Trophoblast cell (in vitro differentiated cells and primary cell): ENCODE results near the gene TUBA1B.

Experiments used
- DNase-seq, 2 donors: peaks; one replicate each; pipeline ENCODE4 v3.0.0-alpha.2; 2016
- H2AFZ ChIP-seq: 2 replicates; pipeline ENCODE4 v1.6.1; 2013; ENCODE audit warnings: low read length, moderate library complexity, mild to moderate bottlenecking; ENCODE audit not compliant: insufficient read depth, poor library complexity
- H2AK5ac ChIP-seq: 2 replicates; pipeline ENCODE4 v1.6.1; 2013; ENCODE audit warnings: mild to moderate bottlenecking, low read length
- H2BK120ac ChIP-seq: 2 replicates; pipeline ENCODE4 v1.6.1; 2013; ENCODE audit warnings: low read length, mild to moderate bottlenecking, moderate library complexity; ENCODE audit not compliant: insufficient read depth, poor library complexity
- H2BK12ac ChIP-seq: 2 replicates; pipeline ENCODE4 v1.6.1; 2013; ENCODE audit warnings: mild to moderate bottlenecking, low read length, moderate library complexity
- H2BK5ac ChIP-seq: 2 replicates; pipeline ENCODE4 v1.6.1; 2013; ENCODE audit warnings: low read length, low read depth, moderate library complexity, mild to moderate bottlenecking; ENCODE audit not compliant: poor library complexity
- H3K14ac ChIP-seq: 2 replicates; pipeline ENCODE4 v1.6.1; 2013; ENCODE audit warnings: mild to moderate bottlenecking, low read length
- H3K18ac ChIP-seq: 2 replicates; pipeline ENCODE4 v1.6.1; 2013; ENCODE audit warnings: mild to moderate bottlenecking, low read length
- H3K23ac ChIP-seq: 2 replicates; pipeline ENCODE4 v1.6.1; 2013; ENCODE audit warnings: low read length
- H3K27ac ChIP-seq: 2 replicates; pipeline ENCODE4 v1.5.1; 2013; ENCODE audit warnings: low read depth, mild to moderate bottlenecking, inconsistent platforms, low read length, moderate library complexity
- H3K27me3 ChIP-seq: 2 replicates; pipeline ENCODE4 v1.6.1; 2013; ENCODE audit warnings: inconsistent platforms, mild to moderate bottlenecking, low read length, moderate library complexity; ENCODE audit not compliant: insufficient read depth
- H3K36me3 ChIP-seq, 2 experiments: 1 replicate in 1 of 2; 2 replicates in 1 of 2; pipeline ENCODE4 v1.6.1; 2013; ENCODE audit warnings: low read length in 2 of 2, mild to moderate bottlenecking in 2 of 2, moderate library complexity in 1 of 2; ENCODE audit not compliant: insufficient read depth in 2 of 2, control insufficient read depth in 1 of 2
- H3K4ac ChIP-seq: 2 replicates; pipeline ENCODE4 v1.6.1; 2013; ENCODE audit warnings: low read depth, mild to moderate bottlenecking, low read length, moderate library complexity
- H3K4me1 ChIP-seq, 2 experiments: 1 replicate in 1 of 2; 2 replicates in 1 of 2; pipeline ENCODE4 v1.6.1; 2013; ENCODE audit warnings: low read length in 2 of 2, mild to moderate bottlenecking in 2 of 2, moderate library complexity in 1 of 2; ENCODE audit not compliant: insufficient read depth in 2 of 2, control insufficient read depth in 1 of 2
- H3K4me2 ChIP-seq: 2 replicates; pipeline ENCODE4 v1.6.1; 2013; ENCODE audit warnings: inconsistent platforms, mild to moderate bottlenecking, low read length, moderate library complexity
- H3K4me3 ChIP-seq: 2 replicates; pipeline ENCODE4 v1.5.1; 2013; ENCODE audit warnings: mild to moderate bottlenecking, low read depth, low read length, inconsistent platforms
- H3K79me1 ChIP-seq: one replicate; pipeline ENCODE4 v1.6.1; 2013; ENCODE audit warnings: low read length
- H3K79me2 ChIP-seq: 2 replicates; pipeline ENCODE4 v1.6.1; 2013; ENCODE audit warnings: low read length, mild to moderate bottlenecking; ENCODE audit not compliant: control insufficient read depth, insufficient read depth, poor library complexity
- H3K9ac ChIP-seq: 2 replicates; pipeline ENCODE4 v1.6.1; 2013; ENCODE audit warnings: mild to moderate bottlenecking, low read length
- H3K9me3 ChIP-seq: 2 replicates; pipeline ENCODE4 v1.6.1; 2013; ENCODE audit warnings: low read depth, mild to moderate bottlenecking, control low read depth, inconsistent platforms, low read length; ENCODE audit not compliant: insufficient read depth
- H4K12ac ChIP-seq: 2 replicates; pipeline ENCODE4 v1.6.1; 2013; ENCODE audit warnings: low read depth, mild to moderate bottlenecking, low read length, moderate library complexity
- H4K8ac ChIP-seq: 2 replicates; pipeline ENCODE4 v1.6.1; 2013; ENCODE audit warnings: low read depth, mild to moderate bottlenecking, low read length, moderate library complexity
- H4K91ac ChIP-seq: one replicate; pipeline ENCODE4 v1.6.1; 2013; ENCODE audit warnings: low read depth, mild to moderate bottlenecking, low read length, moderate library complexity
- WGBS: extraction: QIAGEN DNeasy Blood & Tissue Kit; methylation state at CpG from one replicate; pipeline ENCODE4 v1.1.7; 2013; ENCODE audit warnings: missing lambda C conversion rate; ENCODE audit not compliant: insufficient read length, insufficient coverage; ENCODE audit errors: extremely low coverage; 5-methylcytosine and 5-hydroxymethylcytosine counted together

TUBA1B gene

DNA sequence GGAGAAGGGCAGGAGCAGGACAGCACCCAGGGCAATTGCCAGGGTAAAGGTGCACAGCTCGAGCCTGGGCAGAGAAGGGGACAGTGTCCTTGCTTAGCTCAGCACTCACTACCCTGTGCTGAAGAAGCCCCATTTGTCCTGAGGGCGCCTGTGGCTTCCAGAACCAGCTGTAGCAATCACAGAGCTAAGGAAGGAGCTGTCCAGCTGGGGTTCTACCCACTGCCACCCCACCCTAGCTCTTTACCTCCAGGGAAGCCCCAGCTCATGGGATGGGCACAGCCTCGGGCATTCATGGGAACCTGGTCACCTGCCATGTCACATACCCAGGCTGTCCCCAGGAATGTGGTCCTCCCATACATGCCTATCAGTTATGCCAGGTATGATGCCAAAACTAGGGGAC, 26.4 kb downstream of the TUBA1B start:
- H2BK12ac ChIP-seq: no peak overlapping the region
- H3K27ac ChIP-seq: no peak overlapping the region
- no CpG with 5 or more reads among the region's 3 CpGs for WGBS
- H4K12ac ChIP-seq: no peak overlapping the region
- no peaks in the 10 kb centered on the region for H3K79me2 ChIP-seq
- H2AFZ ChIP-seq: no peak overlapping the region
- H2BK120ac ChIP-seq: no peak overlapping the region
- H3K36me3 ChIP-seq: peaks cover 46 to 63% of the 10 kb centered on the region in 2 experiments
- H3K4me1 ChIP-seq: peaks cover 15 to 16% of the 10 kb centered on the region in 2 experiments
- no peak overlapping the region for H3K18ac ChIP-seq
- peaks cover under 1% of the 10 kb centered on the region for H3K79me1 ChIP-seq
- no peak overlapping the region for H3K23ac ChIP-seq
- DNase-seq: no peak
- no peak overlapping the region for H3K4me2 ChIP-seq
- H3K27me3 ChIP-seq: no peaks in the 10 kb centered on the region
- H3K9ac ChIP-seq: no peak overlapping the region
- H2BK5ac ChIP-seq: no peak overlapping the region
- H4K8ac ChIP-seq: no peak overlapping the region
- H3K9me3 ChIP-seq: peaks cover 2% of the 10 kb centered on the region
- H4K91ac ChIP-seq: no peak overlapping the region
- no peak overlapping the region for H3K4ac ChIP-seq
- no peak overlapping the region for H2AK5ac ChIP-seq
- no peak overlapping the region for H3K4me3 ChIP-seq
- no peak overlapping the region for H3K14ac ChIP-seq

- peaks cover 2% of the 10 kb centered on the region for H3K9me3 ChIP-seq
- peaks cover 2% of the 10 kb centered on the region for H3K27me3 ChIP-seq
- no peak overlapping the region for H3K27ac ChIP-seq
- H3K4me1 ChIP-seq: peaks cover 0 to 1% of the 10 kb centered on the region in 2 experiments
- no peak overlapping the region for H3K14ac ChIP-seq
- no peak overlapping the region for H4K91ac ChIP-seq
- H3K36me3 ChIP-seq: peaks cover 61 to 75% of the 10 kb centered on the region in 2 experiments
- no peaks in the 10 kb centered on the region for H3K79me2 ChIP-seq
- H2BK12ac ChIP-seq: no peak overlapping the region
- no peak overlapping the region for H3K9ac ChIP-seq
- no peak overlapping the region for H2BK5ac ChIP-seq
- no peak overlapping the region for H4K8ac ChIP-seq
- no peak overlapping the region for H4K12ac ChIP-seq
- no peak overlapping the region for H3K18ac ChIP-seq
- H2AFZ ChIP-seq: no peak overlapping the region
- H3K79me1 ChIP-seq: no peaks in the 10 kb centered on the region
- H3K4me2 ChIP-seq: no peak overlapping the region
- no peak for DNase-seq
- no peak overlapping the region for H3K23ac ChIP-seq
- H3K4me3 ChIP-seq: no peak overlapping the region
- H2AK5ac ChIP-seq: no peak overlapping the region
- WGBS: no CpG with 5 or more reads among the region's 6 CpGs
- no peak overlapping the region for H3K4ac ChIP-seq
- no peak overlapping the region for H2BK120ac ChIP-seq
Observed at GRCh38 chr12:49100380-49100779, 30.8 kb downstream of the TUBA1B start.

- Histone ChIP-seq H2BK120ac (no peak overlapping the region), H3K18ac (no peak overlapping the region), H3K14ac (no peak overlapping the region), H4K8ac (no peak overlapping the region), H3K27ac (no peak overlapping the region), H2AFZ (no peak overlapping the region), H3K4me1 (peaks cover 6 to 7% of the 10 kb centered on the region in 2 experiments), H3K9ac (no peak overlapping the region), H3K36me3 (peaks cover 51 to 59% of the 10 kb centered on the region in 2 experiments), H2AK5ac (no peak overlapping the region), H3K27me3 (peaks cover 18% of the 10 kb centered on the region), H2BK12ac (no peak overlapping the region), H3K79me1 (no peaks in the 10 kb centered on the region), H3K4ac (no peak overlapping the region), H3K9me3 (peaks cover 6% of the 10 kb centered on the region), H3K4me3 (no peak overlapping the region), H2BK5ac (no peak overlapping the region), H3K23ac (no peak overlapping the region), H3K79me2 (no peaks in the 10 kb centered on the region), H4K12ac (no peak overlapping the region), H3K4me2 (no peak overlapping the region), H4K91ac (no peak overlapping the region)
- WGBS: 100% methylated on average over 1 of the region's 2 CpGs
- no peak for DNase-seq
Observed at GRCh38 chr12:49098703-49099102, 32.5 kb downstream of the TUBA1B start.

GRCh38 chr12:49098035-49098451, 33.2 kb downstream of the TUBA1B start:
- H3K79me1 ChIP-seq: no peaks in the 10 kb centered on the region
- H4K91ac ChIP-seq: no peak overlapping the region
- no peak overlapping the region for H3K4me2 ChIP-seq
- DNase-seq: peak; percentile 28 to 72
- H3K23ac ChIP-seq: no peak overlapping the region
- no peak overlapping the region for H4K8ac ChIP-seq
- H3K18ac ChIP-seq: no peak overlapping the region
- H2BK5ac ChIP-seq: no peak overlapping the region
- H3K14ac ChIP-seq: no peak overlapping the region
- H3K9ac ChIP-seq: no peak overlapping the region
- H2BK12ac ChIP-seq: no peak overlapping the region
- no peak overlapping the region for H2AFZ ChIP-seq
- H3K27me3 ChIP-seq: peaks cover 25% of the 10 kb centered on the region
- no peak overlapping the region for H2AK5ac ChIP-seq
- H3K4ac ChIP-seq: no peak overlapping the region
- no peaks in the 10 kb centered on the region for H3K79me2 ChIP-seq
- peaks cover 6 to 10% of the 10 kb centered on the region in 2 experiments for H3K4me1 ChIP-seq
- H3K9me3 ChIP-seq: peaks cover 6% of the 10 kb centered on the region
- WGBS: no CpG with 5 or more reads among the region's 4 CpGs
- peaks cover 48 to 54% of the 10 kb centered on the region in 2 experiments for H3K36me3 ChIP-seq
- no peak overlapping the region for H2BK120ac ChIP-seq
- no peak overlapping the region for H3K27ac ChIP-seq
- no peak overlapping the region for H3K4me3 ChIP-seq
- no peak overlapping the region for H4K12ac ChIP-seq
